Left lung (tissue), 14 donors: Measurements from ENCODE around the gene SFXN4. TPM values are rescaled to one million over a fixed set of nuclear protein-coding genes. Genes with fewer than 3 reads are reported as not detected.

Experiments
- ATAC-seq: fragments of 200-7000 bp; cut with Tn5 transposase; one replicate; pipeline ENCODE4 v1.9.1; 2020; ENCODE audit warnings: moderate library complexity
- DNase-seq, 4 donors: peaks; one replicate each; pipeline ENCODE4 v3.0.0-alpha.2; 2013 to 2020
- H3K27ac ChIP-seq, 2 donors: fragments of 200-600 bp; sonication (generic) in 1 of 2; one replicate each; pipeline versions ENCODE4 v1.5.0 to v1.8.0; 2020 to 2021
- H3K27me3 ChIP-seq, 2 donors: fragments of 200-600 bp; sonication (generic) in 1 of 2; one replicate each; pipeline versions ENCODE4 v1.5.0 to v1.8.0; 2020 to 2021
- H3K36me3 ChIP-seq, 2 donors: fragments of 200-600 bp; sonication (generic) in 1 of 2; one replicate each; pipeline versions ENCODE4 v1.5.0 to v1.8.0; 2020 to 2021
- H3K4me1 ChIP-seq, 2 donors: fragments of 200-600 bp; one replicate each; pipeline ENCODE4 v1.8.0; 2021
- H3K4me3 ChIP-seq, 2 donors: fragments of 200-600 bp; sonication (generic) in 1 of 2; one replicate each; pipeline versions ENCODE4 v1.5.0 to v1.8.0; 2020 to 2021; ENCODE audit warnings: mild to moderate bottlenecking in 1 of 2
- H3K9me3 ChIP-seq, 2 donors: fragments of 200-600 bp; sonication (generic) in 1 of 2; one replicate each; pipeline versions ENCODE4 v1.5.0 to v1.8.0; 2020 to 2021
- intact Hi-C, 2 donors: fragments of 100-400 bp; cut with DNase I; formaldehyde crosslinking; loops; one replicate each; pipeline versions ENCODE4 v1.11.2 to v1.14.2; 2022
- long read RNA-seq, 12 donors: library from polyadenylated mRNA in 2 of 12; unstranded in 2 of 12; transcript quantifications; one replicate each; pipeline ENCODE4 v2.0.0 and lab custom pipeline, GENCODE V29; 2019 to 2026
- polyA plus RNA-seq, 6 donors: library from polyadenylated mRNA; unstranded; fragments of 120-200 nt; gene quantifications; one replicate each; pipeline ENCODE4 v1.2.1, GENCODE V29; 2013; ENCODE audit not compliant: insufficient read length in 6 of 6
- total RNA-seq, 2 donors: library from RNA; stranded (reverse); fragmentation: NEBNext Ultra II Directional; extraction: Animal tissue kit (Norgen Biotek cat#: 25700); gene quantifications; one replicate each; pipeline ENCODE4 v1.2.1, GENCODE V29; 2021
- TF ChIP-seq, protein P1 (sequence below), 2 donors: fragments of 200-600 bp; sonication (generic) in 1 of 2; IDR thresholded peaks; one replicate each; pipeline versions ENCODE4 v1.5.0 to v1.8.0; 2021; ENCODE audit warnings: antibody characterized with exemption in 2 of 2
- donor health status: DM: no; HTN: yes; CAD: no.
- donor health status: DM: no; HTN: no; CAD: no.

The SFXN4 gene, protein sequence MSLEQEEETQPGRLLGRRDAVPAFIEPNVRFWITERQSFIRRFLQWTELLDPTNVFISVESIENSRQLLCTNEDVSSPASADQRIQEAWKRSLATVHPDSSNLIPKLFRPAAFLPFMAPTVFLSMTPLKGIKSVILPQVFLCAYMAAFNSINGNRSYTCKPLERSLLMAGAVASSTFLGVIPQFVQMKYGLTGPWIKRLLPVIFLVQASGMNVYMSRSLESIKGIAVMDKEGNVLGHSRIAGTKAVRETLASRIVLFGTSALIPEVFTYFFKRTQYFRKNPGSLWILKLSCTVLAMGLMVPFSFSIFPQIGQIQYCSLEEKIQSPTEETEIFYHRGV
- 10 to 100 TPM; 13.2 to 23.1 TPM for total RNA-seq
- 10 to 100 TPM; 22.7 to 34.2 (median 26.9) TPM for polyA plus RNA-seq
- long read RNA-seq, donor 1, partial matches to known transcripts, result 6 of 10 reads
- long read RNA-seq, donor 1, other reads (novel, unspliced or antisense), result 0 of 10 reads
- long read RNA-seq, donor 2, transcript SFXN4-201 (14 exons, 1,363 nt), result major isoform, 5 of 5 reads
- long read RNA-seq, donor 2, partial matches to known transcripts, result 0 of 5 reads
- long read RNA-seq, donor 2, other reads (novel, unspliced or antisense), result 0 of 5 reads
- long read RNA-seq, donor 3, partial matches to known transcripts, result 6 of 8 reads
- long read RNA-seq, donor 3, other reads (novel, unspliced or antisense), result 0 of 8 reads
- long read RNA-seq, donor 4, transcript SFXN4-201 (14 exons, 1,363 nt), result major isoform, 15 of 23 reads
- long read RNA-seq, donor 4, partial matches to known transcripts, result 1 of 23 reads
- long read RNA-seq, donor 4, other reads (novel, unspliced or antisense), result 7 of 23 reads
- long read RNA-seq, donor 5, partial matches to known transcripts, result 35 of 36 reads
- long read RNA-seq, donor 5, other reads (novel, unspliced or antisense), result 0 of 36 reads
- long read RNA-seq, donor 6, transcript SFXN4-201 (14 exons, 1,363 nt), result major isoform, 6 of 11 reads
- long read RNA-seq, donor 6, partial matches to known transcripts, result 5 of 11 reads
- long read RNA-seq, donor 6, other reads (novel, unspliced or antisense), result 0 of 11 reads
- long read RNA-seq, donor 7, transcript SFXN4-201 (14 exons, 1,363 nt), result major isoform, 6 of 25 reads
- long read RNA-seq, donor 7, partial matches to known transcripts, result 19 of 25 reads
- long read RNA-seq, donor 7, other reads (novel, unspliced or antisense), result 0 of 25 reads
- long read RNA-seq, donor 8, partial matches to known transcripts, result 22 of 25 reads
- long read RNA-seq, donor 8, other reads (novel, unspliced or antisense), result 0 of 25 reads
- long read RNA-seq, donor 9, result 0 reads
- long read RNA-seq, donor 10, transcript SFXN4-201 (14 exons, 1,363 nt), result major isoform, 25 of 33 reads
- long read RNA-seq, donor 10, partial matches to known transcripts, result 0 of 33 reads
- long read RNA-seq, donor 10, other reads (novel, unspliced or antisense), result 8 of 33 reads
- long read RNA-seq, donor 11, partial matches to known transcripts, result 9 of 13 reads
- long read RNA-seq, donor 11, other reads (novel, unspliced or antisense), result 0 of 13 reads
- long read RNA-seq, donor 12, partial matches to known transcripts, result 9 of 13 reads
- long read RNA-seq, donor 12, other reads (novel, unspliced or antisense), result 0 of 13 reads

DNA sequence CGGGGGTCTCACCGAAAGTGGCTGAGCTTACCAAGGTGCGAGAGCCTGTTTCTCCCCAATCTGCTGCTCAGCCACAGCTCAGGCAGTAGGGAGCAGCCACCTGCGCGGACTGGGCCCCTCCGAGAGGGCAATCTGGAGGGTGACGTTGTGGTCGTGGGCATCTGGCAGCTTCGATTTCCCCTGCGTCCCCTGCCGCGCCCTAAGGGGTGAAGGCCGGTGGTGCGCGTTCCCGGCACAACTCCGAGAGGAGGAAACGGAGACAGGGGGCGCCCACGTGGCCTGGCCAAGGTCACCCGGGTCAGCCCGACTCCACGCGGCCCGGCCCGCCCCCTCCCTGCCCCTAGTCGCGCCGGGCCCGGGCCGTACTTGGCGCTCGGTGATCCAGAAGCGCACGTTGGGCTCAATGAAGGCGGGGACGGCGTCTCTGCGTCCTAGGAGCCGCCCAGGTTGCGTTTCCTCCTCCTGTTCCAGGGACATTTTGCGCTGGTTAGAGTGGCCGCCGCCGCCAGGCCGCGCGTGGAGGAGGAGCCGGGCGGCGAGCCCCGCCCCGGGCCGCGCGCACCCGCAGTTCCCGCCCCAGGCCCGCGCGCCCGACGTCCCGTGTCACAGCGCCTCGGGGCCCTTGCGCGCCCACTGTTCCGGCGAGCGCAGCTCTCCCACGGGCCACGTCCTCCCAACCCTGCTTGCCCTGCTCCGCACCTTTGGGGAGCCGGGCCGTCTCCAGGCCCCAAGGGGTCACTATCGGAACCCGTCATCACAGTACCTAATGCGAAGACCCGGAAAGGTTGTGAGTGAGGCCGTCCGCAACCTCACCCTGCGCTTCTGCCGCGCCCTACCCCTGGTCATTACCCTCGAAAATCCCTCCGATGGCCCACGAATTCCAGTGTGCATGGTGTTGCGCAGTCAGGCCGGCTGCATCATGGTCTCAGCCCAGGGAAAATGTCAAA is at the start of gene SFXN4:
Gene SFXN4, minus strand, starts transcription at position 544 of the 947 bp plus-strand sequence. Its CDS starts 67 bp downstream, at position 477.
- ATAC-seq, result peak; percentile 99
- DNase-seq, result peak; percentile 68 to 96 (median 80)
- peak within 1 kb of the TSS; percentile 81 to 92 for H3K4me3 ChIP-seq
- H3K4me1 ChIP-seq, result peaks cover 3 to 24% of the 10 kb centered on the region in 2 donors
- TF ChIP-seq, protein P1, sequence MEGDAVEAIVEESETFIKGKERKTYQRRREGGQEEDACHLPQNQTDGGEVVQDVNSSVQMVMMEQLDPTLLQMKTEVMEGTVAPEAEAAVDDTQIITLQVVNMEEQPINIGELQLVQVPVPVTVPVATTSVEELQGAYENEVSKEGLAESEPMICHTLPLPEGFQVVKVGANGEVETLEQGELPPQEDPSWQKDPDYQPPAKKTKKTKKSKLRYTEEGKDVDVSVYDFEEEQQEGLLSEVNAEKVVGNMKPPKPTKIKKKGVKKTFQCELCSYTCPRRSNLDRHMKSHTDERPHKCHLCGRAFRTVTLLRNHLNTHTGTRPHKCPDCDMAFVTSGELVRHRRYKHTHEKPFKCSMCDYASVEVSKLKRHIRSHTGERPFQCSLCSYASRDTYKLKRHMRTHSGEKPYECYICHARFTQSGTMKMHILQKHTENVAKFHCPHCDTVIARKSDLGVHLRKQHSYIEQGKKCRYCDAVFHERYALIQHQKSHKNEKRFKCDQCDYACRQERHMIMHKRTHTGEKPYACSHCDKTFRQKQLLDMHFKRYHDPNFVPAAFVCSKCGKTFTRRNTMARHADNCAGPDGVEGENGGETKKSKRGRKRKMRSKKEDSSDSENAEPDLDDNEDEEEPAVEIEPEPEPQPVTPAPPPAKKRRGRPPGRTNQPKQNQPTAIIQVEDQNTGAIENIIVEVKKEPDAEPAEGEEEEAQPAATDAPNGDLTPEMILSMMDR (IDR thresholded peaks at IDR 0.05), result no peak
- H3K9me3 ChIP-seq, result no peaks in the 10 kb centered on the region
- intact Hi-C loops, result no loop called here
- no peaks in the 10 kb centered on the region for H3K27me3 ChIP-seq
- peak within 1 kb of the TSS; percentile 83 to 89 for H3K27ac ChIP-seq
- peaks cover 0 to 51% of the 10 kb centered on the region in 2 donors for H3K36me3 ChIP-seq

DNA sequence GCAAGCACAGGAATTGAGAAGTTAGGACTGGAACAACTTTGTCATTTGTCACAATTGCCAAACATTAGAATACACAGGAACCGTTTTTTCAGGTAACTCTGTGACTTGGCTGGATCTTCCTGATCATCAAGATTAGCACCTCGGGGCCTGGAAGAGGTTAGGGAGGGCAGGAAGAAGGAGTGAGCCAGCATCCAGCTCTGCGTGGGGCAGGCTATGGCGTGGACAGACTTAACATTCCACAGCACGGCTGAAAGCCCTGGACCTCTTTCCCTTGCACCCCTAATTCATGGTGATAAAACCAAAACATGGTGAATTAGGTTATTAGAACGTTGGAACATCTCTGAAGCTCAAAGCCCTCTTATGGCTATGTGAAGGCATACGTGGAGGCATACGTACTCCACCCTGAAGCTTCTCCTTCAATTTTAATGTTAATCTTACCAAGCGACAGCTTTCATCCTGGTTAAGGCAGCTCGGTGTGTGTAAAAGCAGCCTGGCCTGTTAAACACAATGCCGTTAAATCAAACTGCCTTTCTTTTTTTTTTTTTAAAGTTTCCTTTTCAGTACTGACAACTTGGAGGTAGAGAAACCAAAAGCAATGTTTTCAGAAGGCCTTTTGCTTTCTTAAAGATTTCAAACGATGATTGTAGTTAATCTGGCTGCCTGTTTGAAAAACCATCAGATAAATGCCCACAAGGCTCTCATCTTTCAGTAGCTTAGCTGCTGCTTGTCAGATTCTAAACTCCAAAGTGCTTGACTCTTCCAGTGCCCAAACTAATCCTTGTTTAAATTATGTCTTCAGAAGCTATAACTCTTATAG is 46.3 kb upstream of the SFXN4 start:
- peaks cover 19 to 69% of the 10 kb centered on the region in 2 donors for H3K4me1 ChIP-seq
- intact Hi-C loops, result no loop called here

DNA sequence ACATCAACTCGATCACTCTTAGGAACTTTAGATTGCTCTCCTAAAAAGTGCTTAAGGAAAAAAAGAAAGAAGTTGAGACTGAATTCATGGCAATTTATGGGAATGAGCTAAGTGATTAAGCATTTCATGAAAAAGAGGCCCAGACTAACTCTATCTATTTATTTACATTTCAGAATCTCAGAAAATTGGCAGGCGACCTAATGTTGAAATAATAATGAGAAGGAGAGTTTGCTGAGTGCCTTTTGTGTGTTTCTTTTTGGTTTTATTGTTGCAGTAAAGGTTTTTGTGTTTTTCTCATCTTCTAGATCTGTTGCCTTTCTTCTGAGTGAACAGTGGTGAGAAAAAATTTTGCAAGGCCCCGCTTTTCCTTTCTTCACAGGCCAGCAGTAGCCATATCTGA is 45.7 kb upstream of the SFXN4 start:
- TF ChIP-seq, protein P1 (IDR thresholded peaks at IDR 0.05), result no peak
- H3K9me3 ChIP-seq, result no peaks in the 10 kb centered on the region
- H3K4me1 ChIP-seq, result peaks cover 22 to 69% of the 10 kb centered on the region in 2 donors
- DNase-seq, result peak in 2 of 4 donors; percentile 75 to 89
- H3K4me3 ChIP-seq, result no peak overlapping the region
- no peaks in the 10 kb centered on the region for H3K36me3 ChIP-seq
- intact Hi-C loops, result no loop called here
- no peak for ATAC-seq
- peaks cover 0 to 16% of the 10 kb centered on the region in 2 donors for H3K27me3 ChIP-seq
- peak overlapping the region; percentile 38 to 69 for H3K27ac ChIP-seq

More for the DNA sequence above, 46.3 kb upstream of the SFXN4 start:
- ATAC-seq, result no peak
- no peaks in the 10 kb centered on the region for H3K9me3 ChIP-seq
- peaks cover 0 to 16% of the 10 kb centered on the region in 2 donors for H3K27me3 ChIP-seq
- no peaks in the 10 kb centered on the region for H3K36me3 ChIP-seq
- no peak overlapping the region for H3K4me3 ChIP-seq
- DNase-seq, result no peak
- TF ChIP-seq, protein P1 (IDR thresholded peaks at IDR 0.05), result no peak
- peak overlapping the region; percentile 38 to 69 for H3K27ac ChIP-seq
